H1 (cell line): Measurements from ENCODE around the gene NOC4L. TPM values are rescaled to one million over a fixed set of nuclear protein-coding genes. Genes with fewer than 3 reads are reported as not detected.

ENCODE experiments used
- CHD1 ChIP-seq: IDR thresholded peaks from 2 replicates; pipeline ENCODE4 v1.6.1; 2012; ENCODE audit warnings: low read depth, low read length, improper control_type of control experiment
- JUN ChIP-seq: IDR thresholded peaks from 2 replicates; pipeline ENCODE4 v1.6.1; 2011; ENCODE audit warnings: low read depth, mild to moderate bottlenecking, improper control_type of control experiment, low read length
- KDM4A ChIP-seq: IDR thresholded peaks from one replicate; pipeline ENCODE4 v1.7.1; 2012; ENCODE audit warnings: low read depth, mild to moderate bottlenecking, moderate library complexity, low read length, inconsistent platforms; ENCODE audit not compliant: severe bottlenecking
- POLR2AphosphoS5 ChIP-seq: IDR thresholded peaks from 2 replicates; pipeline ENCODE4 v1.6.1; 2011; ENCODE audit warnings: low read depth, low read length
- POU5F1 ChIP-seq: IDR thresholded peaks from 2 replicates; pipeline ENCODE4 v1.6.1; 2011; ENCODE audit warnings: low read depth, mild to moderate bottlenecking, low read length, moderate library complexity
- RFX5 ChIP-seq: IDR thresholded peaks from 2 replicates; pipeline ENCODE4 v1.6.1; 2011; ENCODE audit warnings: low read depth, low read length, improper control_type of control experiment, borderline replicate concordance
- SP2 ChIP-seq: IDR thresholded peaks from 2 replicates; pipeline ENCODE4 v1.6.1; 2012; ENCODE audit warnings: mild to moderate bottlenecking, low read length, inconsistent platforms
- polyA plus RNA-seq, 7 experiments: library from polyadenylated mRNA; depleted of rRNA in 3 of 7; stranded (reverse) in 5 of 7; unstranded in 2 of 7; fragments of >200 nt in 5 of 7; fragments of 200-250 nt in 2 of 7; gene quantifications; 1 replicate in 5 of 7; 2 replicates in 1 of 7; 4 replicates in 1 of 7; pipeline versions ENCODE4 v1.2.1 to v1.2.3, GENCODE V29; 2011 to 2013; ENCODE audit warnings: missing spikeins in 2 of 7, mixed read lengths in 2 of 7
- total RNA-seq: library from RNA; stranded (reverse); fragmentation: NEBNext Ultra II Directional; extraction: Animal tissue kit (Norgen Biotek cat#: 25700); gene quantifications from 2 replicates; pipeline ENCODE4 v1.2.1, GENCODE V29; 2021
- TF ChIP-seq, protein P1 (sequence below): fragments of 300-600 bp; sonication (generic); IDR thresholded peaks from 2 replicates; pipeline ENCODE4 v1.7.1; 2012; ENCODE audit warnings: low read length, moderate library complexity, mild to moderate bottlenecking, inconsistent platforms; ENCODE audit not compliant: insufficient replicate concordance
- TF ChIP-seq, protein P2 (sequence below): IDR thresholded peaks from 2 replicates; pipeline ENCODE4 v1.6.1; 2011; ENCODE audit warnings: low read depth, mild to moderate bottlenecking, low read length; ENCODE audit not compliant: insufficient read depth

NOC4L gene
- total and polyA plus RNA-seq, 2 of the 8 experiments (the other 6 are each of a cell fraction or from before 2014, with no cell fraction given) = 26.8 to 40.3 TPM

DNA sequence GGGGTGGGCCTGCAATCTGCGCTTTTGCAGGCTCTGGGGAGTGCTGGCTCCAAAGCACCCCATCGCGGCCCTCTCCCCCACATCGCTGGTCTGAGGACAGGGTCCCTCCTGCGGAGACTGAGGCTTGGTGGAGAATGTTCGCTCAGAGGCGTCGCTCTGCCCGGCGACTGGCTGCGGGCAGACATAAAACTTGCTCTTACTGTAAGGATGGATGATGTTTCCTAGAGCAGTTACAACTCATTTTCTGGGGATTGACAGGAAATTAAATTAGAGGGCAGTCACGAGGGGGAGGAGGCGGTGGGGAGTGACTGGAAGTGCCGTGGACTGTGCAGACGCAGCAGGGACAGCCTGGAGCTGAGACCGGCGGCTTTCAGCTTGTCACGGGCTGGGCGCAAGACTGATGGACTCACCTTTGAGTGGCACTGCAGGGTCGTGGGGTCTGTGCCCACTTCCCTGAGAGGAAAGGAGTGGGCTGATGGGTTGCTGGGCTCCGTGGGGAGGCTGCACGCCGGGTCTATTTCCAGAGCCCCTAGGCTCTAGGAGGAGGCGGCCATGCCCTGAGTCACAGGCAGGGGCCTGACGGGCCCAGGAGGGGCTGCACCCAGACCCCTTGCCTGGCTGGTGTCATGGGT, 32.8 kb downstream of the NOC4L start (continued):
- TF ChIP-seq, protein P1, sequence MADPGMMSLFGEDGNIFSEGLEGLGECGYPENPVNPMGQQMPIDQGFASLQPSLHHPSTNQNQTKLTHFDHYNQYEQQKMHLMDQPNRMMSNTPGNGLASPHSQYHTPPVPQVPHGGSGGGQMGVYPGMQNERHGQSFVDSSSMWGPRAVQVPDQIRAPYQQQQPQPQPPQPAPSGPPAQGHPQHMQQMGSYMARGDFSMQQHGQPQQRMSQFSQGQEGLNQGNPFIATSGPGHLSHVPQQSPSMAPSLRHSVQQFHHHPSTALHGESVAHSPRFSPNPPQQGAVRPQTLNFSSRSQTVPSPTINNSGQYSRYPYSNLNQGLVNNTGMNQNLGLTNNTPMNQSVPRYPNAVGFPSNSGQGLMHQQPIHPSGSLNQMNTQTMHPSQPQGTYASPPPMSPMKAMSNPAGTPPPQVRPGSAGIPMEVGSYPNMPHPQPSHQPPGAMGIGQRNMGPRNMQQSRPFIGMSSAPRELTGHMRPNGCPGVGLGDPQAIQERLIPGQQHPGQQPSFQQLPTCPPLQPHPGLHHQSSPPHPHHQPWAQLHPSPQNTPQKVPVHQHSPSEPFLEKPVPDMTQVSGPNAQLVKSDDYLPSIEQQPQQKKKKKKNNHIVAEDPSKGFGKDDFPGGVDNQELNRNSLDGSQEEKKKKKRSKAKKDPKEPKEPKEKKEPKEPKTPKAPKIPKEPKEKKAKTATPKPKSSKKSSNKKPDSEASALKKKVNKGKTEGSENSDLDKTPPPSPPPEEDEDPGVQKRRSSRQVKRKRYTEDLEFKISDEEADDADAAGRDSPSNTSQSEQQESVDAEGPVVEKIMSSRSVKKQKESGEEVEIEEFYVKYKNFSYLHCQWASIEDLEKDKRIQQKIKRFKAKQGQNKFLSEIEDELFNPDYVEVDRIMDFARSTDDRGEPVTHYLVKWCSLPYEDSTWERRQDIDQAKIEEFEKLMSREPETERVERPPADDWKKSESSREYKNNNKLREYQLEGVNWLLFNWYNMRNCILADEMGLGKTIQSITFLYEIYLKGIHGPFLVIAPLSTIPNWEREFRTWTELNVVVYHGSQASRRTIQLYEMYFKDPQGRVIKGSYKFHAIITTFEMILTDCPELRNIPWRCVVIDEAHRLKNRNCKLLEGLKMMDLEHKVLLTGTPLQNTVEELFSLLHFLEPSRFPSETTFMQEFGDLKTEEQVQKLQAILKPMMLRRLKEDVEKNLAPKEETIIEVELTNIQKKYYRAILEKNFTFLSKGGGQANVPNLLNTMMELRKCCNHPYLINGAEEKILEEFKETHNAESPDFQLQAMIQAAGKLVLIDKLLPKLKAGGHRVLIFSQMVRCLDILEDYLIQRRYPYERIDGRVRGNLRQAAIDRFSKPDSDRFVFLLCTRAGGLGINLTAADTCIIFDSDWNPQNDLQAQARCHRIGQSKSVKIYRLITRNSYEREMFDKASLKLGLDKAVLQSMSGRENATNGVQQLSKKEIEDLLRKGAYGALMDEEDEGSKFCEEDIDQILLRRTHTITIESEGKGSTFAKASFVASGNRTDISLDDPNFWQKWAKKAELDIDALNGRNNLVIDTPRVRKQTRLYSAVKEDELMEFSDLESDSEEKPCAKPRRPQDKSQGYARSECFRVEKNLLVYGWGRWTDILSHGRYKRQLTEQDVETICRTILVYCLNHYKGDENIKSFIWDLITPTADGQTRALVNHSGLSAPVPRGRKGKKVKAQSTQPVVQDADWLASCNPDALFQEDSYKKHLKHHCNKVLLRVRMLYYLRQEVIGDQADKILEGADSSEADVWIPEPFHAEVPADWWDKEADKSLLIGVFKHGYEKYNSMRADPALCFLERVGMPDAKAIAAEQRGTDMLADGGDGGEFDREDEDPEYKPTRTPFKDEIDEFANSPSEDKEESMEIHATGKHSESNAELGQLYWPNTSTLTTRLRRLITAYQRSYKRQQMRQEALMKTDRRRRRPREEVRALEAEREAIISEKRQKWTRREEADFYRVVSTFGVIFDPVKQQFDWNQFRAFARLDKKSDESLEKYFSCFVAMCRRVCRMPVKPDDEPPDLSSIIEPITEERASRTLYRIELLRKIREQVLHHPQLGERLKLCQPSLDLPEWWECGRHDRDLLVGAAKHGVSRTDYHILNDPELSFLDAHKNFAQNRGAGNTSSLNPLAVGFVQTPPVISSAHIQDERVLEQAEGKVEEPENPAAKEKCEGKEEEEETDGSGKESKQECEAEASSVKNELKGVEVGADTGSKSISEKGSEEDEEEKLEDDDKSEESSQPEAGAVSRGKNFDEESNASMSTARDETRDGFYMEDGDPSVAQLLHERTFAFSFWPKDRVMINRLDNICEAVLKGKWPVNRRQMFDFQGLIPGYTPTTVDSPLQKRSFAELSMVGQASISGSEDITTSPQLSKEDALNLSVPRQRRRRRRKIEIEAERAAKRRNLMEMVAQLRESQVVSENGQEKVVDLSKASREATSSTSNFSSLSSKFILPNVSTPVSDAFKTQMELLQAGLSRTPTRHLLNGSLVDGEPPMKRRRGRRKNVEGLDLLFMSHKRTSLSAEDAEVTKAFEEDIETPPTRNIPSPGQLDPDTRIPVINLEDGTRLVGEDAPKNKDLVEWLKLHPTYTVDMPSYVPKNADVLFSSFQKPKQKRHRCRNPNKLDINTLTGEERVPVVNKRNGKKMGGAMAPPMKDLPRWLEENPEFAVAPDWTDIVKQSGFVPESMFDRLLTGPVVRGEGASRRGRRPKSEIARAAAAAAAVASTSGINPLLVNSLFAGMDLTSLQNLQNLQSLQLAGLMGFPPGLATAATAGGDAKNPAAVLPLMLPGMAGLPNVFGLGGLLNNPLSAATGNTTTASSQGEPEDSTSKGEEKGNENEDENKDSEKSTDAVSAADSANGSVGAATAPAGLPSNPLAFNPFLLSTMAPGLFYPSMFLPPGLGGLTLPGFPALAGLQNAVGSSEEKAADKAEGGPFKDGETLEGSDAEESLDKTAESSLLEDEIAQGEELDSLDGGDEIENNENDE = no peak
- TF ChIP-seq RFX5 = no peak
- TF ChIP-seq CHD1 = no peak
- TF ChIP-seq, protein P2, sequence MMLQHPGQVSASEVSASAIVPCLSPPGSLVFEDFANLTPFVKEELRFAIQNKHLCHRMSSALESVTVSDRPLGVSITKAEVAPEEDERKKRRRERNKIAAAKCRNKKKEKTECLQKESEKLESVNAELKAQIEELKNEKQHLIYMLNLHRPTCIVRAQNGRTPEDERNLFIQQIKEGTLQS = no peak
- no peak for TF ChIP-seq POU5F1
- no peak for TF ChIP-seq SP2
- TF ChIP-seq JUN = no peak
- TF ChIP-seq POLR2AphosphoS5 = no peak
- no peak for TF ChIP-seq KDM4A
